LNCaP clone FGC (cell line): ENCODE results near the gene ASTN2.
"Not testable (repeated sequence)": the region's sequence is repeated elsewhere in the genome, so short reads cannot be mapped to it uniquely, and the experiment has no call there.

Experiments
- DNase-seq: peaks from one replicate; pipeline ENCODE4 v3.0.0-alpha.2; 2011; ENCODE audit warnings: low read depth
- H3K4me3 ChIP-seq: 2 replicates; pipeline ENCODE4 v1.5.1; 2011; ENCODE audit warnings: mild to moderate bottlenecking, low read depth, low read length, control low read depth
- TF ChIP-seq, protein P1 (sequence below): IDR thresholded peaks from 2 replicates; pipeline ENCODE4 v1.5.1; 2012; ENCODE audit warnings: mild to moderate bottlenecking; ENCODE audit not compliant: control insufficient read depth, insufficient read depth; ENCODE audit errors: extremely low read depth

The ASTN2 gene

DNA sequence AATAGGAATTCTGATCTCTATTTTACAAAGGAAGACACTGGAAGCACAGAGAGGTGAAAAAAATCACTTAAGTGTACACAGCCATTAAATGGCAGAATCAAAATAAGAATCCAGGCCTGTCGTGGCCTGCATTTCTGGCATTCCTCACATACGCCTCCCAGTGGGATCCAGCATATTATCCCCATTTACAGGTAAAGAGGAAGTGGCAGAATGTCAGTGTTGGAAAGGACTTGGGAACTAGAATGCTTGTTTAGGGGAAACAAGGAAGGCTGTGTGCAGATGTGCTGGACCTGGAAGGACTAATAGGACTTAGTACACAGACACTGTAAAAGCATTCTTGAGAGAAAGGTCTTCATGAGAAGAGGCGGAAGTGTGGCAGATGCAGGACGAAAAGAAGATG is 486.0 kb downstream of the ASTN2 start:
- no peak for DNase-seq
- TF ChIP-seq, protein P1, sequence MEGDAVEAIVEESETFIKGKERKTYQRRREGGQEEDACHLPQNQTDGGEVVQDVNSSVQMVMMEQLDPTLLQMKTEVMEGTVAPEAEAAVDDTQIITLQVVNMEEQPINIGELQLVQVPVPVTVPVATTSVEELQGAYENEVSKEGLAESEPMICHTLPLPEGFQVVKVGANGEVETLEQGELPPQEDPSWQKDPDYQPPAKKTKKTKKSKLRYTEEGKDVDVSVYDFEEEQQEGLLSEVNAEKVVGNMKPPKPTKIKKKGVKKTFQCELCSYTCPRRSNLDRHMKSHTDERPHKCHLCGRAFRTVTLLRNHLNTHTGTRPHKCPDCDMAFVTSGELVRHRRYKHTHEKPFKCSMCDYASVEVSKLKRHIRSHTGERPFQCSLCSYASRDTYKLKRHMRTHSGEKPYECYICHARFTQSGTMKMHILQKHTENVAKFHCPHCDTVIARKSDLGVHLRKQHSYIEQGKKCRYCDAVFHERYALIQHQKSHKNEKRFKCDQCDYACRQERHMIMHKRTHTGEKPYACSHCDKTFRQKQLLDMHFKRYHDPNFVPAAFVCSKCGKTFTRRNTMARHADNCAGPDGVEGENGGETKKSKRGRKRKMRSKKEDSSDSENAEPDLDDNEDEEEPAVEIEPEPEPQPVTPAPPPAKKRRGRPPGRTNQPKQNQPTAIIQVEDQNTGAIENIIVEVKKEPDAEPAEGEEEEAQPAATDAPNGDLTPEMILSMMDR = no peak

DNA sequence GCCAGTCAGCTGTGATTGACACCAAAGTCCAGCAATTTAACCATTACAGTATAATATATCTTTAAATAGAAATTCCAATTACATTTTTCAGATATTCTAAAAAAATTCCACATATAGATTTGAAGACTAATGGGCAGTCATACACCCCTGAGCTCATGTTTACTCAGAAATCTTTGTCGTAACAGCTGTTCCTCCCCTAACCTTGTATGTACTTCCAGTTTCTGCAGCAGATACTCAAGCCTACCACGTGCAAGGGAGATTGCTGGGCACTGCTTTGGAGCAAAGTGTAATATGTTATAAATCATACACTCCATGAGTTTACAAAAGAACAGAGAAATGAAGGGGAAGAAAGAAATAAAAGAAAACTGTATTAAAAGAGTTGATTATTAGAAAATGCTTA is 486.6 kb downstream of the ASTN2 start:
- TF ChIP-seq, protein P1 = no peak
- DNase-seq = no peak
- no peak overlapping the region for H3K4me3 ChIP-seq

More for the DNA sequence above, 486.0 kb downstream of the ASTN2 start:
- H3K4me3 ChIP-seq = no peak overlapping the region

DNA sequence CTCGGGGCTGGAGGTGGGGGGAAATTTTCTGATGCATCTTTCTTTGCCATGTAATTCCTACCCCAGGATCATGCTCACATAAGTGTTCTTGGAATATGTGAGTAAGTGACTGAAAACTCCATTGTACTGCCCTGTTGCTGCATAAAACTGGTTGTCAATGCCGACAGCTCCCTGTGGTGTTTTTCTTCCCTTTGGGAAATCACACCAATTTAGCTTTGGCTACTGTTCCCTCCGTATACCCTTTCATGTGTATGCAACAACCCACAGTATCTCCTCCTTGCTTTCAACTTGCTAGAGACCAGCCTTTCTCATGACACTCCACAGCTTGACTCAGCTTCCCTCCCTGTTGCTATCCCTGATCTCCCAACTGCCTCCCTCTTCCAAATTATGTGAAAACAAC is 487.1 kb downstream of the ASTN2 start:
- TF ChIP-seq, protein P1 = no peak
- DNase-seq = no peak
- H3K4me3 ChIP-seq = no peak overlapping the region

DNA sequence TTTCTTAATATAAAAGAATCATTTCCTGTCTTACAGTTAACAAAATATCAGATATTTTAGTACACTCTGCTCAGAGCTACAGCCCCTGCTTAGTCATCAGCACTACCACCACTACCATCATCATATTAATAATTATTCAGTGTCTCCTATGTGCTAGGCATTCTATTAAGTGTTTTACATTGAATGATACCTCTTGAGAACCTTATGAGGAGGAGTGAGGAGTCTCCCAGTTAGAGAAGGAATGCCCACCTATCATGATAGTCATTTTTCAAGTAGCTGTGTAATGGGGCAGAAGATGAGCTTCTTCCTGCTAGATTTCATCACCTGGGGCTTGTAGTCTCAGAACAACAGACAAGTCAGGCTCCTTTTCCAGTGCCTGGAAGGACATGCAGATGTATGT is 489.7 kb downstream of the ASTN2 start:
- DNase-seq = no peak
- TF ChIP-seq, protein P1 = no peak
- no peak overlapping the region for H3K4me3 ChIP-seq

DNA sequence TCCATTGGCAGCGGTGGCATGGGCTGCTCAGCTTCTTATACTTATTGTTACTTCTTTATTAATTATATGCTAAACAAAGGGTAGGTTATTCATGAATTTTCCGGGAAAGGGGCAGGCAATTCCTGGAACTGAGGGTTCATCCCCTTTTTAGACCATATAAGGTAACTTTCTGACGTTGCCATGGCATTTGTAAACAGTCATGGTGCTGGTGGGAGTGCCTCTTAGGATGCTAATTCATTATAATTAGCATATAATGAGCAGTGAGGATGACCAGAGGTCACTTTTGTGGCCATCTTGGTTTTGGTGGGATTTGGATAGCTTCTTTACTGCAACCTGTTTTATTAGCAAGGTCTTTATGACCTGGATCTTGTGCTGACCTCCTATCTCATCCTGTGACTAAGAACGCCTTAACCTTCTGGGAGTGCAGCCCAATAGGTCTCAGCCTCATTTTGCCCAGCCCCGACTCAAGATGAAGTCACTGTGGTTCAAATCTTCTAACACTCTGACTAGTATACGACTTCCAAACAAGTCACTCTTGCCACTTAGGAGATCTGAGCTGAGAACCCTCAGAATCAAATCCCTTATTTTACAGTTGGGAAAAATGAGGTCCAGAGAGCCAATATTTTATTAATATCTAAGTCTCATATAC is 490.3 kb downstream of the ASTN2 start:
- no peak for DNase-seq
- H3K4me3 ChIP-seq = no peak overlapping the region
- TF ChIP-seq, protein P1 = no peak

DNA sequence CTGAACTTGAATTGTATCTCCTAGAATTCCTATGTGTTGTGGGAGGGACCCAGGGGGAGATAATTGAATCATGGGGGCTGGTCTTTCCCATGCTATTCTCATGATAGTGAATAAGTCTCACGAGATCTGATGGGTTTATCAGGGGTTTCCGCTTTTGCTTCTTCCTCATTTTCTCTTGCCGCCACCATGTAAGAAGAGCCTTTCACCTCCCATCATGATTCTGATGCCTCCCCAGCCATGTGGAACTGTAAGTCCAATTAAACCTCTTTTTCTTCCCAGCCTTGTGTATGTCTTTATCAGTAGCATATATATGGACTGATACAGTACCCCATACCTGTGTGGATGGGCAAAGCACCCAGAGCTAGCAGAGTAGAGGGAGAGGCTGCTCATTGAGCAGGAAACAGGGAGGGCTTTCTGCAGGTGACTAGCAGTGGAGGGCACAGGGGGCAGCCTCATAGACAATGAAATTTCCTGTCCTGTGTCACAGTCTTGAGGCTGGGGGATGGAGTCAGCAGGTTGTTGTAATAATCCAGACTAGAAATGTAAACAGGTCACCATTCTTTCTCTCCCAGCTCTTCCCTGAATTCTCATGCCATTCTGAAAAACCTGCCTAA is 496.9 kb downstream of the ASTN2 start:
- H3K4me3 ChIP-seq, DNase-seq: not testable (repeated sequence)

DNA sequence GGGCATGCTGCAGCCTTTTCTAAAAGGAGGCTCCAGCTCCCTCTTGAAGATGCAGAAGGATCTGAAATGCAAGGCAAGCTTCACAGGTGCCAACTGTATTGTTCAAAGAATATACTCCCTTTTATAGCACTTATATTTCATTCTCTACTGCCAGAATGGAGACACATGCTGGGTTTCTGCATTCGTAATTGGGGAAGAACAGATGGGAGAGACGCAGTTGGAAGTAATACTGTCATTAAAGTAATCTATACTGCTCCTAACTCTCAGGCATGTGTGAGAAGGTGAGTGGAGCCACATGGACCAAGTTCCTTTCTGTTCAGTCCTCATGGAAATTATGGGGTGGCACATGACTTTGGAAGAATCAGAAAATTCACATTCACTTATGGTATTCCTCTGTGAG is 501.3 kb downstream of the ASTN2 start:
- H3K4me3 ChIP-seq = no peak overlapping the region
- DNase-seq = no peak
- TF ChIP-seq, protein P1 = no peak
